NK-92 treated with Interleukin-12 subunit alpha and Interleukin-12 subunit beta, amount 100 ng/mL, for 24 hours (cell line): ENCODE measurements around the gene PINK1.

Experiments
- DNase-seq: peaks from one replicate; lab custom pipeline; 2025; lab: John Stamatoyannopoulos, UW

PINK1 gene

GRCh38 chr1:20682571-20683236 lies 49.4 kb downstream of the PINK1 start:
- DNase-seq = no peak

DNA sequence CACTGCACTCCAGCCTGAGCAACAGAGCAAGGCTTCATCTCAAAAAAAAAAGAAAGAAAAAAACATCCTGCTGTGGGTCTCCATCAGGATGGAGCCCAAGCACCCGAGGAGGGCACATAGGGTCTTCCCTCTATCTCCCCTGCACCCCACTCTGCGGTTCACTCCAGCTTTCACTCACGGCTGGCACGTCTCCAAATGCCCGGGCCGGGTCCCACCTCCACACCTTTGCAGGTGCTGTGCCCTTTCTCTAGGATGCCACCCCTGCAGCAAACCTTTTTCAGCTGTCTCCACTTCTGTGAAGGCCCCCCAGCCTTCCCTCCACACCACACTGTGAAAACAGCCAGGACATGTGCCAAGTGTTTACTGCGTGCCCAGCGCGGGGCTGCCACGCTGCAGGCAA lies 50.4 kb downstream of the PINK1 start:
- no peak for DNase-seq

- no peak for DNase-seq
Observed at GRCh38 chr1:20684050-20684620, 50.9 kb downstream of the PINK1 start.

DNA sequence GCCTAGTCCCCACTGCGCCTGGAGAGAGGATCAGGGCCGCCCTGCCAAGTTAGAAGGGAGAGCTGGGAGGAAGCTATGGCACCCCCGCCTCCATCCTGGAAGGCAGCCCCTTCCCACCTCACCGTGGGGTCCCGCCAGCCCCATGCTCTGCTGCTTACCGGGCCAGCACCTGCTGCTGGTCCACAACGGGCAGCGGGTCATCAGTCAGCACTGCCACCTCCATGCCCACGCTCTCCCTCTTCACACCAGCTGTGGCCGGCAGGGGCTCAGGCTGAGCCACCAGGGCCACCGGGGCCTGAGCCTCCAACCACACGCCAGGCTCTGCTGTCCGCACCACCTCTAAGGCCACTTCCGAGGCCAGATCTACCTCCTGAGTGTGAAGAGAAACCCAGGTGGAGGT lies 51.4 kb downstream of the PINK1 start:
- DNase-seq = no peak

- no peak for DNase-seq
Observed at GRCh38 chr1:20685099-20685662, 51.9 kb downstream of the PINK1 start.

DNA sequence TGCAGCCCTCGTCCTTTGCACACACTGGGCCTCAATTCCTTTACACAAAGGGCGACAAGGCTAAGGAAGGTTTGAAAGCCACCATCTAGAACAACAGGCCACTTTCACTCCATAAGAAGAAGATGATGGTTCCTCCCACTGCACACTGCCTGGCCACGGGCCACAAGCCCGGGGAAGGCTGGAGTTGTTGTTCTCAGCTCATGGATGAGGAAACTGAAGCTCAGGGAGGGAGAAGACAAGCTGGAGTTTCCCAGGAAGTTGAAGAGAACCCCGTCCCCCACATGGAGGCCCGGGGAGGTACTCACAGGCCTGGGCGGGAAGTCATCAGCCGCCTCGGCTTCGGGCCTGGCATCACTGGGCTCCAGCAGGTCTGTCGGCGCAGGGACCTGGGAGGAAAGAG lies 52.5 kb downstream of the PINK1 start:
- no peak for DNase-seq

DNA sequence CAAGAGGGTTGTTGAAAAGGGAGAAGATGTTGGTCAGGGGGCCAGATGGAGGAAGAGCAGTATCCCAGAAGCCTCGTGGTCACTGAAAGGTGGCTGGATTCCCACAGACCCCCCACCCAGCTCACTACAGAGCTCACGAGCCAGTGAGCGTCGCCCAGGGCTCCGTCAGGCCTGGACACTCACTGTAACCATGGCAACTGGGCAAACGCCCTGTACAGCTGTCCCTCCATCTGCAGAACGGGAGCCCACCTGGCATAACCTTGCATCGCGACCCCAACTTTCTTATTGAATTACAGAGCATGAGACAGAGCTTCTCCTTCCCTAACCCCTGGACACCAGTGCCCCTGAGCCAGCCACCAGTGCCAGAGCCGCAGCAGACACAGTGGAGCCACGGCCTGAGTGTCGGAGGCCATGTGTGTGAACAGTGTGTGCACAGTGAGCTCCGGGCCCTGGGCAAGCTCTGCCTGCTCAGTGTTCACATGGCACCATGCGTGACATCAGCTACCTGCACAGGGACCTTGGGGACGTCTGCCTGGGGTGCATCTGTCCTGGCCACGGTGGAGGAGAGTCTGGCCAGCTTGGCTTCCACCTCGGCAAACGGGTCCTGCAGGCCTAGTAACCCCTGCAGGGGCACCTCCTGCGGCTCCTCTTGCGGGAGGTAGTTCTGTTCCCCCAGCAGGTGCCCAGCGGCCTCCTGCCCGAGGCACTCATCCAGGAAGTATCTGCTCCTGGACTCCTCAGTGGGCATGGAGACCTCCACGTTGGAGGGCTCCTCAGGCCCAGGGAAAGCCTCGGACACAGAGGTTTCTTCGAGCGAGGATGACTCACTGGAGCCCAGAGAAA lies 53.8 kb downstream of the PINK1 start:
- no peak for DNase-seq

GRCh38 chr1:20689645-20690056 lies 56.4 kb downstream of the PINK1 start:
- DNase-seq = no peak

- no peak for DNase-seq
Observed at GRCh38 chr1:20691872-20692271, 58.6 kb downstream of the PINK1 start.

DNA sequence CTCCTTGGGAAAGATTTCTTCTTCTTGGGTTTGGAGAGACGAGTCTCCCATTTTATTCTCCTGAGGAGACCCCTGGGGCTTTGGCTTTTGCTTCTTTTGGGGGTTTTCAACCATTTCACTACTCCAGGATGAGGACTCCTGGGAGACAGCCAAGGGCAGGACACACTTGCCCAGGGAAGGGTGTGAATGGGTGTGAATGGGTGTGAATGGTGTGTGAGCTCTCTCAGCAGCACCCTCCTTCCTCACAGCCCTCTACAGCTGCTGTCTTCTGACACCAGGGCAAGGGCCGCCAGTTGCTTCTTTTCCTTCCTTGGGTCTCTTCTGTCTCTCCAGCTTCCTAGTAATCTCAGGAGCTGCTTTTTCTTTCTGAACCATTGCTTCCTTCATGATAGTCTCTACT lies 60.4 kb downstream of the PINK1 start:
- no peak for DNase-seq

GRCh38 chr1:20695515-20695914 lies 62.3 kb downstream of the PINK1 start:
- DNase-seq = no peak

GRCh38 chr1:20696397-20697333 lies 63.4 kb downstream of the PINK1 start:
- DNase-seq = peak; percentile 35

- no peak for DNase-seq
Observed at GRCh38 chr1:20697563-20697962, 64.3 kb downstream of the PINK1 start.

- DNase-seq = no peak
Observed at GRCh38 chr1:20698195-20698910, 65.1 kb downstream of the PINK1 start.

DNA sequence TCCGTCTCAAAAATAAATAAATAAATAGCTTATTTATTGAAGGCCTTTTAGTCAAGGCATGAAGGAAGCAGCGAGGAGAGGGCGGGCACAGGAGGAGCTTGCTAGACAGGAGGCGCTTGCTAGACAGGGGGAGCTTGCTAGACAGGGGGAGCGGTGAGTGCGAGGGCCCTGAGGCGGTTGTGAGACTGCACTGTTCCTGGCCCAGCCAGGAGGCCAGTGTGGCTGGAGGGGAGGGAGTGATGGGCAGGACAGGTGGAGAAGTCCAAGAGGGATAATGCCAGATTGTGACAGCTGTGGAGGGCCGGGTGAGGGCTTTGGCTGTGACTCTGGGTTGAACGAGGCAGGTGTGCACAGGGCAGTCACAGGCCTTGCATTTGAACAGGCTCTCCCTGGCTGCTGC lies 66.3 kb downstream of the PINK1 start:
- no peak for DNase-seq

- no peak for DNase-seq
Observed at GRCh38 chr1:20700636-20701215, 67.5 kb downstream of the PINK1 start.
